K562 treated with DMSO at 1 percent for 4 hours (cell line): ENCODE results near the gene UBE2E2. TPM values are rescaled to one million over a fixed set of nuclear protein-coding genes. Genes with fewer than 3 reads are reported as not detected.

ENCODE experiments used
- total RNA-seq: library from RNA; unstranded; fragments of 300-600 nt; gene quantifications from 2 replicates; pipeline ENCODE4 v1.2.3, GENCODE V29; 2022; ENCODE audit not compliant: insufficient read depth

Gene UBE2E2
- not detected in 2 replicates for total RNA-seq

DNA sequence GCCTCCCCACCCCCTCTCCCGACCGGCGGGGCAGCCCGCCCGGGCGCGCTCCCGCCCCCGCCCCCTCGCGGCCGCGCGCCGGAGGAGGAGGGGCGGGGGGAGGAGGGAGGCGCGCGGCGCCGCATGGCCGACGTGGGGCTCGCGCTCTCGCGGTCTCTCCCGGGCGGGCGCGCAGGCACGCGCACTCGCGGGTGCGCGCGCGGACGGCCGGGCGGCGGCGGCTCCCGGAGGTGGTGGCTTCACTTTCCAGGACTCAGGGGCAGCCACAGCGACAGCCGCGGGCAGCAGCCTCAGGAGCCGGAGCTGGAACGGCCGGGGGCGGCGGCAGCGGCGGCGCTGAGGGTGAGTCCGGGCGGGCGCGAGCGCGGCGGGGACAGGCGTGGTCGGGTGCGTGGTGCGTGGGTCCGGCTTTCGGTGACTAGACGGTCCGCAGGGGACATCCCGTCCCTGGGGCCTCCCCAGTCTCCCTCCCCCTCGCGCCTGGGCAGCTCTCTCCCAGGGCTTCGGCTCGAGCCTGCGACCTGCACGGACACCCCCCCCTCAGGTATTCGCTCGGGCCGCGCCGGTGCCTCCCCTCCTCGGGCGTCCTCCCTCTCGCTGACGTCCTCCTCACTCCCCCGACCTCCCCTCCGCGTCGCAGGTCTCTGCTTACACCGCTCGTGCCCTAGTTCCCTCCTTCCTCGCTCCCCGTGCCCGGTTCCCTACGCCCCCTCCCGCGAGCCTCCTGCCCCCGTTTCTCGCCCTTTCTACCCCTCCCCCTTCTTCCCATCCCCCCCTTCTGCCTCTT is at the start of gene UBE2E2:
Gene UBE2E2 (plus strand): TSS at position 407 of the 787 bp plus-strand sequence.

